HCT116 (cell line): ENCODE results near the gene CABP2.

ENCODE experiments used
- ATF3 ChIP-seq: IDR thresholded peaks from 2 replicates; pipeline ENCODE4 v1.6.1; 2012
- CEBPB ChIP-seq: IDR thresholded peaks from 2 replicates; pipeline ENCODE4 v1.6.1; 2012; ENCODE audit warnings: low read depth
- EZH2 ChIP-seq: fragments of 200-600 bp; sonication (generic); IDR thresholded peaks from 2 replicates; pipeline ENCODE4 v1.6.1; 2017; ENCODE audit warnings: antibody characterized with exemption, mixed run types
- EZH2phosphoT487 ChIP-seq: fragments of 200-600 bp; IDR thresholded peaks from 2 replicates; pipeline ENCODE4 v1.6.1; 2018; ENCODE audit warnings: antibody characterized with exemption, borderline replicate concordance
- POLR2A ChIP-seq: IDR thresholded peaks from 2 replicates; pipeline ENCODE4 v1.7.0; 2011; ENCODE audit warnings: borderline replicate concordance; ENCODE audit not compliant: insufficient read depth, insufficient read length; ENCODE audit errors: extremely low read depth
- POLR2AphosphoS5 ChIP-seq: IDR thresholded peaks from 2 replicates; pipeline ENCODE4 v1.6.1; 2011; ENCODE audit warnings: mild to moderate bottlenecking, low read depth, low read length, moderate library complexity
- RAD21 ChIP-seq: IDR thresholded peaks from 2 replicates; pipeline ENCODE4 v1.6.1; 2012; ENCODE audit warnings: low read depth, mild to moderate bottlenecking
- SIN3A ChIP-seq: IDR thresholded peaks from 2 replicates; pipeline ENCODE4 v1.6.1; 2012; ENCODE audit warnings: low read depth
- TCF7L2 ChIP-seq: IDR thresholded peaks from 2 replicates; pipeline ENCODE4 v1.7.0; 2011; ENCODE audit warnings: borderline replicate concordance, inconsistent platforms; ENCODE audit not compliant: insufficient read depth, insufficient read length; ENCODE audit errors: extremely low read depth
- YY1 ChIP-seq: IDR thresholded peaks from 2 replicates; pipeline ENCODE4 v1.6.1; 2011; ENCODE audit warnings: low read length, low read depth, moderate library complexity, mild to moderate bottlenecking; ENCODE audit not compliant: insufficient replicate concordance; ENCODE audit errors: extremely low read depth
- ZNF274 ChIP-seq: fragments of 200-500 bp; sonication (Bioruptor generic); IDR thresholded peaks from 2 replicates; pipeline ENCODE4 v1.6.1; 2014; ENCODE audit warnings: mild to moderate bottlenecking, low read depth, low read length, inconsistent platforms
- TF ChIP-seq, protein P1 (sequence below): IDR thresholded peaks from 2 replicates; pipeline ENCODE4 v1.6.1; 2012
- TF ChIP-seq, protein P2 (sequence below), 3 experiments: fragments of 200-600 bp in 1 of 3; sonication (generic) in 1 of 3; IDR thresholded peaks in 2 of 3; conservative IDR thresholded peaks in 1 of 3; 2 replicates each; pipeline ENCODE4 v1.5.1; 2012 to 2017; ENCODE audit warnings: low read depth in 2 of 3, low read length in 2 of 3, antibody characterized with exemption in 1 of 3, borderline replicate concordance in 1 of 3, control low read depth in 1 of 3, mild to moderate bottlenecking in 1 of 3, mixed read lengths in 1 of 3, mixed run types in 1 of 3, moderate library complexity in 1 of 3; ENCODE audit not compliant: insufficient read depth in 1 of 3

- TF ChIP-seq, protein P1, sequence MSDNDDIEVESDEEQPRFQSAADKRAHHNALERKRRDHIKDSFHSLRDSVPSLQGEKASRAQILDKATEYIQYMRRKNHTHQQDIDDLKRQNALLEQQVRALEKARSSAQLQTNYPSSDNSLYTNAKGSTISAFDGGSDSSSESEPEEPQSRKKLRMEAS, result no peak
- TF ChIP-seq, protein P2, sequence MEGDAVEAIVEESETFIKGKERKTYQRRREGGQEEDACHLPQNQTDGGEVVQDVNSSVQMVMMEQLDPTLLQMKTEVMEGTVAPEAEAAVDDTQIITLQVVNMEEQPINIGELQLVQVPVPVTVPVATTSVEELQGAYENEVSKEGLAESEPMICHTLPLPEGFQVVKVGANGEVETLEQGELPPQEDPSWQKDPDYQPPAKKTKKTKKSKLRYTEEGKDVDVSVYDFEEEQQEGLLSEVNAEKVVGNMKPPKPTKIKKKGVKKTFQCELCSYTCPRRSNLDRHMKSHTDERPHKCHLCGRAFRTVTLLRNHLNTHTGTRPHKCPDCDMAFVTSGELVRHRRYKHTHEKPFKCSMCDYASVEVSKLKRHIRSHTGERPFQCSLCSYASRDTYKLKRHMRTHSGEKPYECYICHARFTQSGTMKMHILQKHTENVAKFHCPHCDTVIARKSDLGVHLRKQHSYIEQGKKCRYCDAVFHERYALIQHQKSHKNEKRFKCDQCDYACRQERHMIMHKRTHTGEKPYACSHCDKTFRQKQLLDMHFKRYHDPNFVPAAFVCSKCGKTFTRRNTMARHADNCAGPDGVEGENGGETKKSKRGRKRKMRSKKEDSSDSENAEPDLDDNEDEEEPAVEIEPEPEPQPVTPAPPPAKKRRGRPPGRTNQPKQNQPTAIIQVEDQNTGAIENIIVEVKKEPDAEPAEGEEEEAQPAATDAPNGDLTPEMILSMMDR (IDR thresholded peaks at IDR 0.05 in 2 of 3, conservative IDR thresholded peaks at IDR 0.05 in 1 of 3; ENCODE audit: borderline replicate concordance in 1 of 3, insufficient read depth in 1 of 3, low read depth in 2 of 3, low read length in 2 of 3), result no peak
- TF ChIP-seq POLR2AphosphoS5, result no peak
- no peak for TF ChIP-seq YY1
- TF ChIP-seq EZH2phosphoT487, result no peak
- no peak for TF ChIP-seq EZH2
- TF ChIP-seq SIN3A, result no peak
- TF ChIP-seq ZNF274, result no peak
- TF ChIP-seq TCF7L2, result no peak
- no peak for TF ChIP-seq POLR2A
- no peak for TF ChIP-seq CEBPB
- no peak for TF ChIP-seq ATF3
- no peak for TF ChIP-seq RAD21
Measured at GRCh38 chr11:67523556-67524479, 572 bp upstream of the CABP2 start.
